Liver (tissue), 9 donors: Measurements from ENCODE around the gene MTFR1L. TPM values are rescaled to one million over a fixed set of nuclear protein-coding genes. Genes with fewer than 3 reads are reported as not detected.
A peak's percentile ranks its signal among the peaks of the same experiment; 100 is the strongest.

ENCODE experiments used
- DNase-seq: peaks from one replicate; pipeline ENCODE4 v3.0.0-alpha.2; 2017; ENCODE audit warnings: low spot score
- H3K27ac ChIP-seq, 2 donors: one replicate each; pipeline ENCODE4 v1.7.0; 2013; ENCODE audit warnings: inconsistent platforms in 2 of 2, low read length in 2 of 2, control low read depth in 1 of 2, low read depth in 1 of 2, mild to moderate bottlenecking in 1 of 2
- H3K27me3 ChIP-seq, 4 donors: one replicate each; pipeline versions ENCODE4 v1.6.1 to v1.7.0; 2013; ENCODE audit warnings: low read length in 3 of 4, inconsistent platforms in 1 of 4, mild to moderate bottlenecking in 1 of 4, moderate library complexity in 1 of 4; ENCODE audit not compliant: control insufficient read depth in 4 of 4, insufficient read depth in 4 of 4
- H3K36me3 ChIP-seq, 4 donors: one replicate each; pipeline versions ENCODE4 v1.6.1 to v1.7.0; 2013; ENCODE audit warnings: low read length in 3 of 4, mild to moderate bottlenecking in 3 of 4, low read depth in 1 of 4, moderate library complexity in 1 of 4; ENCODE audit not compliant: control insufficient read depth in 4 of 4, insufficient read depth in 3 of 4
- H3K4me1 ChIP-seq, 4 donors: one replicate each; pipeline versions ENCODE4 v1.6.1 to v1.7.0; 2013; ENCODE audit warnings: low read length in 3 of 4, mild to moderate bottlenecking in 3 of 4, moderate library complexity in 1 of 4; ENCODE audit not compliant: control insufficient read depth in 4 of 4, insufficient read depth in 4 of 4
- H3K4me3 ChIP-seq, 3 donors: one replicate each; pipeline versions ENCODE4 v1.6.1 to v1.7.0; 2013; ENCODE audit warnings: low read length in 3 of 3, control low read depth in 1 of 3, low read depth in 1 of 3, mild to moderate bottlenecking in 1 of 3
- H3K9ac ChIP-seq, 2 donors: one replicate each; pipeline ENCODE4 v1.7.0; 2013; ENCODE audit warnings: low read length in 2 of 2, mild to moderate bottlenecking in 2 of 2, moderate library complexity in 2 of 2, control low read depth in 1 of 2, low read depth in 1 of 2
- H3K9me3 ChIP-seq, 4 donors: one replicate each; pipeline versions ENCODE4 v1.6.1 to v1.7.0; 2013; ENCODE audit warnings: low read length in 3 of 4; ENCODE audit not compliant: control insufficient read depth in 4 of 4
- EGR1 ChIP-seq, 2 donors: IDR thresholded peaks; 2 replicates each; pipeline ENCODE4 v1.6.1; 2016 to 2018; ENCODE audit warnings: antibody characterized with exemption in 2 of 2, low read depth in 2 of 2
- FOXA1 ChIP-seq: IDR thresholded peaks from 2 replicates; pipeline ENCODE4 v1.6.1; 2016; ENCODE audit warnings: antibody characterized with exemption
- FOXA2 ChIP-seq: IDR thresholded peaks from 2 replicates; pipeline ENCODE4 v1.6.1; 2016; ENCODE audit warnings: antibody characterized with exemption
- GABPA ChIP-seq, 2 donors: IDR thresholded peaks in 1 of 2; conservative IDR thresholded peaks in 1 of 2; 2 replicates each; pipeline ENCODE4 v1.6.1; 2016; ENCODE audit warnings: antibody characterized with exemption in 2 of 2, mild to moderate bottlenecking in 1 of 2, moderate library complexity in 1 of 2
- HNF4A ChIP-seq, 2 donors: conservative IDR thresholded peaks; 2 replicates each; pipeline ENCODE4 v1.6.1; 2016; ENCODE audit warnings: antibody characterized with exemption in 2 of 2, mild to moderate bottlenecking in 2 of 2
- HNF4G ChIP-seq: IDR thresholded peaks from 2 replicates; pipeline ENCODE4 v1.6.1; 2016; ENCODE audit warnings: antibody characterized with exemption
- NR2F2 ChIP-seq: IDR thresholded peaks from 2 replicates; pipeline ENCODE4 v1.6.1; 2016; ENCODE audit warnings: antibody characterized with exemption
- RAD21 ChIP-seq, 2 donors: IDR thresholded peaks; 2 replicates each; pipeline ENCODE4 v1.6.1; 2016; ENCODE audit warnings: antibody characterized with exemption in 2 of 2, mild to moderate bottlenecking in 2 of 2
- RXRA ChIP-seq, 2 donors: IDR thresholded peaks; 2 replicates each; pipeline ENCODE4 v1.6.1; 2017 to 2018; ENCODE audit warnings: antibody characterized with exemption in 2 of 2, mild to moderate bottlenecking in 1 of 2
- SP1 ChIP-seq: IDR thresholded peaks from 2 replicates; pipeline ENCODE4 v1.6.1; 2018; ENCODE audit warnings: antibody characterized with exemption, mild to moderate bottlenecking
- YY1 ChIP-seq: IDR thresholded peaks from 2 replicates; pipeline ENCODE4 v1.6.1; 2016; ENCODE audit warnings: antibody characterized with exemption, mild to moderate bottlenecking
- WGBS: extraction: QIAGEN DNeasy Blood & Tissue Kit; methylation state at CpG from one replicate; pipeline ENCODE4 v1.1.7; 2013; 5-methylcytosine and 5-hydroxymethylcytosine counted together
- polyA plus RNA-seq, 2 donors: library from polyadenylated mRNA; stranded (reverse) in 1 of 2; unstranded in 1 of 2; fragments of 200-250 nt in 1 of 2; fragments of >200 nt in 1 of 2; fragmentation: Nextera tagmentation in 1 of 2; extraction: Ambion mirVana in 1 of 2; gene quantifications; one replicate each; pipeline versions ENCODE4 v1.2.1 to v1.2.3, GENCODE V29; 2013 to 2015
- total RNA-seq, 2 donors: library from RNA; depleted of rRNA; stranded (reverse); fragments of >200 nt; gene quantifications; one replicate each; pipeline ENCODE4 v1.2.3, GENCODE V29; 2014
- TF ChIP-seq, protein P1 (sequence below): IDR thresholded peaks from 2 replicates; pipeline ENCODE4 v1.6.1; 2016; ENCODE audit warnings: antibody characterized with exemption
- TF ChIP-seq, protein P2 (sequence below): IDR thresholded peaks from 2 replicates; pipeline ENCODE4 v1.6.1; 2016; ENCODE audit warnings: antibody characterized with exemption
- TF ChIP-seq, protein P3 (sequence below): fragments of 150-350 bp; IDR thresholded peaks from 2 replicates; pipeline ENCODE4 v1.5.1; 2017; ENCODE audit warnings: improper control_type of control experiment, low read depth, low read length; ENCODE audit not compliant: missing input control
- TF ChIP-seq, protein P4 (sequence below): IDR thresholded peaks from 2 replicates; pipeline ENCODE4 v1.6.1; 2016; ENCODE audit warnings: antibody characterized with exemption
- donor health status: healthy.
- donor health status: healthy.
- donor health status: healthy.
- donor health status: healthy.
- donor health status: healthy.

MTFR1L gene
- total and polyA plus RNA-seq, 4 donors = 22.5 to 48.4 (median 40.2) TPM

DNA sequence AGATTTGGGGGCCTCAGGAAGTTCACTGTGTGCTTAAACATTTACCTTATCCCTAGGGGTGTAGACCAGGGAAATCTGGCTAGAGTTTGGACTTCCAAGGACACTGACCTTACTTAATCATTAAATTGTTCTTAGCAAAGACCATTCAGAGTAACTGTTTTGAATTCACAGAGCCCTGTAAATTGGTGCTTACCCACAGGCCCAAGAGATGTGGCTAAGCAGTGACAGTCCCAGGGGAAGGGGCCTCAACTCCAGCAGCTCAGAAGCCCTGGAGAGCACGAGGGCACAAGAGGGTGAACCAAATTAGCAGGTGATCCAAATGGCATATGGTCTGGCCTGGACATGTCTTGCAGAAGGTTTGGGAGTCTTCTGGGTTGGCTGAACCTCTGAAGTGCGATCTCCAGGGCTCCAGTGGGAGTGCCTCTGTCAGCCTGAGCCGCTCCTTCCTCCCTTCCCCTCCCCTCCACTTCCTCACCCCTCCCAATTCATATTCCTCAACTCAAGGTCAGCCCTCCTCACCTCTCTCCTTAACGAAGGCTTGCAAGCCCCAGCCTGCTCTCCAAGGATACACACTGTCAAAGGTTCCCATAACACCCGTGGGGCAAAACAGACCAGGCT, 51.4 kb downstream of the MTFR1L start:
- Histone ChIP-seq H3K4me1 (peaks cover 28 to 83% (median 77%) of the 10 kb centered on the region in 4 donors), H3K9ac (no peak overlapping the region), H3K36me3 (no peaks in the 10 kb centered on the region), H3K27me3 (no peaks in the 10 kb centered on the region), H3K27ac (peak overlapping the region; percentile 10 to 16), H3K4me3 (no peak overlapping the region), H3K9me3 (no peaks in the 10 kb centered on the region)
- WGBS = 26% methylated on average over 5 of the region's 5 CpGs
- DNase-seq = no peak
- TF ChIP-seq NR2F2 = no peak
- peak; percentile 74 for TF ChIP-seq SP1
- TF ChIP-seq HNF4G = peak; percentile 43
- TF ChIP-seq HNF4A (conservative IDR thresholded peaks at IDR 0.05) = peak; percentile 49 to 75
- TF ChIP-seq RXRA (IDR thresholded peaks at IDR 0.05) = peak; percentile 57 to 79
- TF ChIP-seq, protein P1, sequence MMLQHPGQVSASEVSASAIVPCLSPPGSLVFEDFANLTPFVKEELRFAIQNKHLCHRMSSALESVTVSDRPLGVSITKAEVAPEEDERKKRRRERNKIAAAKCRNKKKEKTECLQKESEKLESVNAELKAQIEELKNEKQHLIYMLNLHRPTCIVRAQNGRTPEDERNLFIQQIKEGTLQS = no peak

DNA sequence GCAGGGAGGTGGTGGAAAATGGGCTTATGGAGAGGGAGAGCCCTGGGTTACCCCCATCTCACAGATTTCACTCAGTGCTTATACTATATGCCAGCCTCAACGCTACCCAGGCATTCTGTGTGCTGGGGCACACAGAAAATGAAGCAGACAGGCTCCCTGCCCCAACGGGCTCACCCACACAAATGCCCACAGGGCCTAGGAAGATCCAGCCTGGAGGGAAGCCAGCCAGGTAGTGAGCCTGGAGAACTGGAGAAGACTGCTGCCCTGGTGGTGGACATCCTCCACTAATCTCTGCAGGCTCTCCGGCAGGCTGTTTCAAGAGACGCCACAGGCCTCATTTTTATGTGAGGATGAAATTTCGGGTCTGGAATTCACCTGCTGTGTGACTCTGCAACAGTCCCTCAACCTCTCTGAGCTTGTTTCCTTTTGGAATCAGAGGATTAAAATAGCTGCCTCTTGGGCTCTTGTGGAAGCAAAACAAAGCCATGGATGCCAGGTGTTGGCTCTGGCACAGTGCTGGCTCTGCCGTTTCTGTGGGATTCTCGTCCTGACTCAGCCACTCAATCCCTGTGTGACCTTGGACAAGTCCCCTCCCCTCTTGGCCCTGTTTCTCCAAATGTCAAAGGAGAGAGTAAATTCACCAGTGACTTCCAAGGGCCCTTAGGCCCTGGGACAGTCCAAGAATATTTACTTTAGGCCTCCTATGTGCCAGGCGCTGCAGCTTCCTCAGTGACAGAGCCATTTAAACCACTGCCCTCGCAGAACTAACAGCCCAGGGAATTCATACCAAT, 52.1 kb downstream of the MTFR1L start:
- peaks cover 27 to 82% (median 73%) of the 10 kb centered on the region in 4 donors for H3K4me1 ChIP-seq

DNA sequence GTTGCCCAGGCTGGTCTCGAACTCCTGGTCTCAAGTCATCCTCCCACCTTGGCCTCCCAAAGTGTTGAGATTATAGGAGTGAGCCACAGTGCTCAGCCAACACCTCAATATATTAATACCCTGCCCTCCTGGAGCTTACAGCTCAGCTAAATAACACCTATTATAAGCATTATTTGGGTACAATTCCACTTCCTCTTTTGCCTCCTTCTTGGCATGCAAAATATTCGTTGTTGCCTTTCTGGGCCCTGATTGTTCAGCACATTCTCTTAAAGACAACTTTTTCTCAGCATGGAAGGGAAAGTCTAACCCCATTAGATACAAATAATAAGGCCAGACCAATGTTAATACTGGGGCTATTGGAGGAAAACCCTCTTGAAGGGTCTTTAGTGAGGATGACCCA, 53.0 kb downstream of the MTFR1L start:
- Histone ChIP-seq H3K4me3 (no peak overlapping the region), H3K27me3 (no peaks in the 10 kb centered on the region), H3K27ac (peak overlapping the region in 1 of 2 donors; percentile 51), H3K36me3 (no peaks in the 10 kb centered on the region), H3K9me3 (no peaks in the 10 kb centered on the region), H3K9ac (no peak overlapping the region), H3K4me1 (peaks cover 26 to 75% (median 68%) of the 10 kb centered on the region in 4 donors)
- 52% methylated on average over 2 of the region's 2 CpGs for WGBS
- TF ChIP-seq RAD21 (IDR thresholded peaks at IDR 0.05) = no peak
- TF ChIP-seq, protein P2, sequence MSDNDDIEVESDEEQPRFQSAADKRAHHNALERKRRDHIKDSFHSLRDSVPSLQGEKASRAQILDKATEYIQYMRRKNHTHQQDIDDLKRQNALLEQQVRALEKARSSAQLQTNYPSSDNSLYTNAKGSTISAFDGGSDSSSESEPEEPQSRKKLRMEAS = no peak
- no peak for TF ChIP-seq EGR1 (IDR thresholded peaks at IDR 0.05; ENCODE audit: low read depth in 2 of 2)
- TF ChIP-seq, protein P1 = no peak
- TF ChIP-seq YY1 = no peak
- TF ChIP-seq, protein P3, sequence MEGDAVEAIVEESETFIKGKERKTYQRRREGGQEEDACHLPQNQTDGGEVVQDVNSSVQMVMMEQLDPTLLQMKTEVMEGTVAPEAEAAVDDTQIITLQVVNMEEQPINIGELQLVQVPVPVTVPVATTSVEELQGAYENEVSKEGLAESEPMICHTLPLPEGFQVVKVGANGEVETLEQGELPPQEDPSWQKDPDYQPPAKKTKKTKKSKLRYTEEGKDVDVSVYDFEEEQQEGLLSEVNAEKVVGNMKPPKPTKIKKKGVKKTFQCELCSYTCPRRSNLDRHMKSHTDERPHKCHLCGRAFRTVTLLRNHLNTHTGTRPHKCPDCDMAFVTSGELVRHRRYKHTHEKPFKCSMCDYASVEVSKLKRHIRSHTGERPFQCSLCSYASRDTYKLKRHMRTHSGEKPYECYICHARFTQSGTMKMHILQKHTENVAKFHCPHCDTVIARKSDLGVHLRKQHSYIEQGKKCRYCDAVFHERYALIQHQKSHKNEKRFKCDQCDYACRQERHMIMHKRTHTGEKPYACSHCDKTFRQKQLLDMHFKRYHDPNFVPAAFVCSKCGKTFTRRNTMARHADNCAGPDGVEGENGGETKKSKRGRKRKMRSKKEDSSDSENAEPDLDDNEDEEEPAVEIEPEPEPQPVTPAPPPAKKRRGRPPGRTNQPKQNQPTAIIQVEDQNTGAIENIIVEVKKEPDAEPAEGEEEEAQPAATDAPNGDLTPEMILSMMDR = no peak
- no peak for TF ChIP-seq FOXA1
- TF ChIP-seq, protein P4, sequence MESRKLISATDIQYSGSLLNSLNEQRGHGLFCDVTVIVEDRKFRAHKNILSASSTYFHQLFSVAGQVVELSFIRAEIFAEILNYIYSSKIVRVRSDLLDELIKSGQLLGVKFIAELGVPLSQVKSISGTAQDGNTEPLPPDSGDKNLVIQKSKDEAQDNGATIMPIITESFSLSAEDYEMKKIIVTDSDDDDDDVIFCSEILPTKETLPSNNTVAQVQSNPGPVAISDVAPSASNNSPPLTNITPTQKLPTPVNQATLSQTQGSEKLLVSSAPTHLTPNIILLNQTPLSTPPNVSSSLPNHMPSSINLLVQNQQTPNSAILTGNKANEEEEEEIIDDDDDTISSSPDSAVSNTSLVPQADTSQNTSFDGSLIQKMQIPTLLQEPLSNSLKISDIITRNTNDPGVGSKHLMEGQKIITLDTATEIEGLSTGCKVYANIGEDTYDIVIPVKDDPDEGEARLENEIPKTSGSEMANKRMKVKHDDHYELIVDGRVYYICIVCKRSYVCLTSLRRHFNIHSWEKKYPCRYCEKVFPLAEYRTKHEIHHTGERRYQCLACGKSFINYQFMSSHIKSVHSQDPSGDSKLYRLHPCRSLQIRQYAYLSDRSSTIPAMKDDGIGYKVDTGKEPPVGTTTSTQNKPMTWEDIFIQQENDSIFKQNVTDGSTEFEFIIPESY = no peak
- no peak for TF ChIP-seq NR2F2
- TF ChIP-seq FOXA2 = no peak
- DNase-seq = no peak

More for the DNA sequence above, 52.1 kb downstream of the MTFR1L start:
- TF ChIP-seq GABPA (IDR thresholded peaks at IDR 0.05 in 1 of 2, conservative IDR thresholded peaks at IDR 0.05 in 1 of 2) (no peak), HNF4A (conservative IDR thresholded peaks at IDR 0.05) (peak; percentile 8 to 29)
- Histone ChIP-seq H3K27ac (no peak overlapping the region), H3K9me3 (no peaks in the 10 kb centered on the region), H3K27me3 (no peaks in the 10 kb centered on the region), H3K9ac (no peak overlapping the region), H3K4me3 (no peak overlapping the region), H3K36me3 (no peaks in the 10 kb centered on the region)
- WGBS = 53% methylated on average over 9 of the region's 9 CpGs
- DNase-seq = no peak
